ENCODE results near the gene JPT1. TPM values are rescaled to one million over a fixed set of nuclear protein-coding genes. Genes with fewer than 3 reads are reported as not detected.
"Not testable (repeated sequence)": the region's sequence is repeated elsewhere in the genome, so short reads cannot be mapped to it uniquely, and the experiment has no call there.

The JPT1 gene
- total RNA-seq, 1 experiment from 2014 or later = 210 TPM

- Mint-ChIP-seq H3K36me3 (ENCODE audit: insufficient read depth, unreplicated experiment) (peaks cover 85% of the 10 kb centered on the region), H3K27me3 (ENCODE audit: insufficient read depth, unreplicated experiment) (no peaks in the 10 kb centered on the region), H3K27ac (ENCODE audit: unreplicated experiment) (no peak overlapping the region), H3K9me3 (ENCODE audit: unreplicated experiment) (no peaks in the 10 kb centered on the region), H3K4me1 (ENCODE audit: low read depth, unreplicated experiment) (peaks cover 8% of the 10 kb centered on the region), H3K4me3 (ENCODE audit: unreplicated experiment) (no peak overlapping the region)
- POLR2A ChIA-PET = no interaction called here
- peaks cover 6% of the 10 kb centered on the region for H3K36me3 ChIP-seq (ENCODE audit: control insufficient read depth, insufficient read depth, low read length)
- CTCF ChIA-PET = interaction anchor here (0.6 kb wide), 1 partner anchor 57 kb away, joined by 5 read pairs; no protein-coding TSS in a partner anchor
- BruUV-seq (replicated peaks) = no TSS peak
- H3K9me3 ChIP-seq = no peaks in the 10 kb centered on the region
- intact Hi-C loops (cut with micrococcal nuclease; ENCODE audit: unreplicated experiment) = loop anchor here (5.0 kb wide), 1 partner anchor 69 kb away; no protein-coding TSS in a partner anchor
- H3K27me3 ChIP-seq (replicated peaks; ENCODE audit: control insufficient read depth, insufficient read depth, low read length) = no peaks in the 10 kb centered on the region
- no peak for DNase-seq
- H3K4me1 ChIP-seq = peaks cover 19% of the 10 kb centered on the region
- TF ChIP-seq CTCF (IDR thresholded peaks at IDR 0.05; ENCODE audit: insufficient read depth in 1 of 2, low read depth in 1 of 2, low read length in 1 of 2, severe bottlenecking in 1 of 2, unreplicated experiment in 1 of 2) = no peak
- no peak overlapping the region for H3K4me3 ChIP-seq (ENCODE audit: low read depth, low read length)
These were observed 21.3 kb downstream of the JPT1 start for GRCh38 chr17:75133001-75133400.

GRCh38 chr17:75132018-75133000 lies 22.0 kb downstream of the JPT1 start:
- H3K9me3 ChIP-seq; H3K4me1 Mint-ChIP-seq (ENCODE audit: low read depth, unreplicated experiment); H3K27me3 ChIP-seq (replicated peaks; ENCODE audit: control insufficient read depth, insufficient read depth, low read length); DNase-seq; H3K9me3 Mint-ChIP-seq (ENCODE audit: unreplicated experiment); H3K27me3 Mint-ChIP-seq (ENCODE audit: insufficient read depth, unreplicated experiment); H3K36me3 ChIP-seq (ENCODE audit: control insufficient read depth, insufficient read depth, low read length): not testable (repeated sequence)
- H3K4me3 ChIP-seq (ENCODE audit: low read depth, low read length) = peak overlapping the region; percentile 85
- POLR2A ChIA-PET = interaction anchor here (0.5 to 1.3 kb wide), 3 partner anchors 261 to 836 kb away, joined by 3 to 4 read pairs (median 3); no protein-coding TSS in a partner anchor
- intact Hi-C loops (cut with micrococcal nuclease; ENCODE audit: unreplicated experiment) = loop anchor here (5.0 kb wide), 1 partner anchor 70 kb away; no protein-coding TSS in a partner anchor
- BruUV-seq (replicated peaks) = TSS peak; percentile 30
- peaks cover 19% of the 10 kb centered on the region for H3K4me1 ChIP-seq
- Mint-ChIP-seq H3K27ac (ENCODE audit: unreplicated experiment) (peak overlapping the region; percentile 91), H3K36me3 (ENCODE audit: insufficient read depth, unreplicated experiment) (peaks cover 80% of the 10 kb centered on the region), H3K4me3 (ENCODE audit: unreplicated experiment) (peak overlapping the region; percentile 93)
- CTCF ChIA-PET = interaction anchor here (0.6 to 3.7 kb wide), 6 partner anchors 14 to 1250 kb away, joined by 3 to 30 read pairs (median 4); partner anchors contain the start of gene MRPL58

- Mint-ChIP-seq H3K27ac (ENCODE audit: unreplicated experiment) (peak within 1 kb of the TSS; percentile 91), H3K36me3 (ENCODE audit: insufficient read depth, unreplicated experiment) (peaks cover 73% of the 10 kb centered on the region), H3K9me3 (ENCODE audit: unreplicated experiment) (no peaks in the 10 kb centered on the region), H3K4me1 (ENCODE audit: low read depth, unreplicated experiment) (peaks cover 8% of the 10 kb centered on the region), H3K27me3 (ENCODE audit: insufficient read depth, unreplicated experiment) (no peaks in the 10 kb centered on the region), H3K4me3 (ENCODE audit: unreplicated experiment) (peak within 1 kb of the TSS; percentile 93)
- H3K4me3 ChIP-seq (ENCODE audit: low read depth, low read length) = peak within 1 kb of the TSS; percentile 85
- intact Hi-C loops (cut with micrococcal nuclease; ENCODE audit: unreplicated experiment) = loop anchor here (1.0 to 5.0 kb wide), 4 partner anchors 17 to 71 kb away; partner anchors contain the start of gene JPT1
- peak; percentile 68 to 86 for TF ChIP-seq CTCF (IDR thresholded peaks at IDR 0.05; ENCODE audit: insufficient read depth in 1 of 2, low read depth in 1 of 2, low read length in 1 of 2, severe bottlenecking in 1 of 2, unreplicated experiment in 1 of 2)
- ChIA-PET POLR2A (interaction anchor here (0.6 to 1.3 kb wide), 8 partner anchors 22 to 835 kb away, joined by 3 to 10 read pairs (median 4); partner anchors contain the start of genes ARMC7, MIF4GD and SLC16A5), CTCF (interaction anchor here (0.6 to 3.7 kb wide), 12 partner anchors 13 to 1251 kb away, joined by 3 to 30 read pairs (median 4); partner anchors contain the start of genes ARMC7, MRPL58 and SLC16A5)
- no TSS peak for BruUV-seq (replicated peaks)
- DNase-seq = peak; percentile 86 to 92
- no peaks in the 10 kb centered on the region for H3K9me3 ChIP-seq
- H3K36me3 ChIP-seq (ENCODE audit: control insufficient read depth, insufficient read depth, low read length) = peaks cover 6% of the 10 kb centered on the region
- peaks cover 19% of the 10 kb centered on the region for H3K4me1 ChIP-seq
- H3K27me3 ChIP-seq (replicated peaks; ENCODE audit: control insufficient read depth, insufficient read depth, low read length) = no peaks in the 10 kb centered on the region
These were observed 22.9 kb downstream of the JPT1 start, which contains the start of gene NT5C for GRCh38 chr17:75131278-75132017. NT5C (minus strand) TSS chr17:75131742; CDS start chr17:75131707, 35 bp downstream.

All from Caco-2 (cell line).